Hematopoietic multipotent progenitor cell treated with erythropoietin and hydrocortisone succinate and interleukin-3 and kit ligand, for 17 days (in vitro differentiated cells): ENCODE data around the gene SPRN.
"Not testable (repeated sequence)": the region's sequence is repeated elsewhere in the genome, so short reads cannot be mapped to it uniquely, and the experiment has no call there.

Experiments used
- DNase-seq: peaks from one replicate; pipeline ENCODE4 v3.0.0-alpha.2; 2015; ENCODE audit warnings: low spot score

Gene SPRN

GRCh38 chr10:133386951-133387350 is 37.5 kb downstream of the SPRN start:
- not testable (repeated sequence) for DNase-seq

- no peak for DNase-seq
Observed at GRCh38 chr10:133385214-133385613, 39.2 kb downstream of the SPRN start.

GRCh38 chr10:133384071-133384470 is 40.4 kb downstream of the SPRN start:
- DNase-seq: no peak

- DNase-seq: no peak
Observed at GRCh38 chr10:133383551-133383950, 40.9 kb downstream of the SPRN start.

GRCh38 chr10:133381036-133381435 is 43.4 kb downstream of the SPRN start:
- DNase-seq: no peak

DNA sequence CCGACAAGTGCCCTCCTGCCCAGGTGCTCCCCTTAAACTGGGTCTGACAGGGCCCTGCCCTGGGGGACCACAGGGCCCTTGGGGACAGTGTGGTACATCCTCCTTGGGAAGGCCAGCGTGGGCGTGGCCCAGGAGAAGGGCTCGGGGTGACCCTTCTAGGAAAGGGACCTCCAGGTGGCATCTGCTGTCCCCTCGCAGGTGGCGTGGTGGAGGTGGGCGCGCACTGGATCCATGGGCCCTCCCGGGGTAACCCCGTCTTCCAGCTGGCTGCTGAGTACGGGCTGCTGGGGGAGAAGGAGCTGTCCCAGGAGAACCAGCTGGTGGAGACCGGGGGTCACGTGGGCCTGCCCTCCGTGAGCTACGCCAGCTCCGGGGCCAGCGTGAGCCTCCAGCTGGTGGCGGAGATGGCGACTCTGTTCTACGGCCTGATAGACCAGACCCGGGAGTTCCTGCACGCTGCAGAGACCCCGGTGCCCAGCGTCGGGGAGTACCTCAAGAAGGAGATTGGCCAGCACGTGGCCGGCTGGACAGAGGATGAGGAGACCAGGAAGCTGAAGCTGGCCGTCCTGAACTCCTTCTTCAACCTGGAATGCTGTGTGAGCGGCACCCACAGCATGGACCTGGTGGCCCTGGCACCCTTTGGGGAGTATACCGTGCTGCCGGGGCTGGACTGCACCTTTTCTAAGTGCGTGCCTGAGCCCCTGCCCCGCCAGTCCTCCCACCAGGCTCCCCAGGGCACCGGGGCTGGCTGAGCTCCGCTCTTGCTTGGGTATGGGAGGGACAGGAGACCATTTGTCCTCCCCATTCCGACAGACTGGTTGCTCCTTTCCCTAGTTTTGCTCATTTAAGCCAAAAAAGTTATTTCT is 44.4 kb downstream of the SPRN start:
- DNase-seq: no peak

GRCh38 chr10:133379152-133379800 is 45.1 kb downstream of the SPRN start, which contains the start of gene PAOX:
Gene PAOX (plus strand): TSS chr10:133379262. CDS start chr10:133379317, 55 bp downstream.
- DNase-seq: peak; percentile 38

DNA sequence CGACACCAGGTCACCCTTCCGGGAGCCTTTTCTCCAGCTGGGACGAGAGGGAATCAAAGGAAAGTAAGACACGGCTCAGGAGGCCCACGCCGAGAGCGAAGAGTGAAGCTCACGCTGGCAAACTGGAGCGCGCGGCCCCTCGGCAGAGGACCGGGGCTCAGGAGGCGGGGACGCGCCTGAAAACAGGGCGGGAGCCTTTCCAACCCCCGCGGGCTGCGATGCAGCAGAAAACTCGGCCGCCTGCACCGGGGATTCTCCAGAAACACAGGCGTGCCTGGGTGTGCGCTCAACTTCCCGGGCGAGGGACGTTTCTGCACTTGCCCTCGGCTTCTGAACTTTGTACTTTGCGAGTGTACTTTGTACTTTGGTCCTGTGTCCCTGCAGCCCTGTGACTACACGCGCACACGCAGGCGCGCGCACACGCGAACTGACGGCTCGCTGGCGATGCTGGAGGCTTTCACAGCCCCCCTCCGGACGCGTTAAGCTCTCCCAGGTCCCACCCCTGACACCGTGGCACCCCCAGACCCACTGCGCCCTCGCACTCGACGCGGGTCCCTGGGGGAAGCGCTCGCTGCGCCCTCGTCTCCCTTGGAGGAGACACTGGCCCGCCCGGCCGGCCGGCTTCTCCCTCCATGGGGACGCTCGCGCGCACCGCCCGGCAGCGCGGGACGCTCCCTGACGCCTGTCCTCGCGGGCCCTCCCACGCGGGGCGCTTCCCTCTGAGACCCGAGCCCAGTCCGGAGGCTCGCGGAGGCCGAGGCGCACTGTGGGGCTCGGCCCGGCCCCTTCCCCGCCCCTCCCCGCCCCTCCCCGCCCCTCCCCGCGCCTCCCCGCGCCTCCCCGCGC is 46.0 kb downstream of the SPRN start:
- DNase-seq: peak; percentile 42

DNA sequence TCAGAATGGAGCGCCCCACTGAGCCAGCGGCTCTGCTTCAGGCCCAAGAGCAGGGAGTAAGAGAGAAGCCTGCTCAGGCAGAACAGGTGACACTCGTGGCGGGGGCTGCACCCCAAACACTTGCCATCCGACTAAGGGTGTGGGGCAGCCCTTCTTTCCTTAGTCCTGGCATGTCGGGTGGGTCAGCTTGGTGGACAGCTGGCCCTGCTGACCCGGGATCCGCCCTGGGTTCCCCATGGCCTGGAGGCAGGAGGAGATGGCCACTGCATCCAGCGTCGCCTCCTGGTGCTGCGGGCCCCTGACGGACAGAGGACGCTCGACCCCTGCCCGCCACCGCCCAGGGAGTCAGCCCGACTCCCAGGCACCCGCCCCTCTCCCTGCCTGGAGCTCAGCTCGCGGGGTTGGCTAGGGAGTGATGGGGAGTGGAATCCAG is 46.6 kb downstream of the SPRN start:
- no peak for DNase-seq

- DNase-seq: no peak
Observed at GRCh38 chr10:133377025-133377817, 47.2 kb downstream of the SPRN start.

DNA sequence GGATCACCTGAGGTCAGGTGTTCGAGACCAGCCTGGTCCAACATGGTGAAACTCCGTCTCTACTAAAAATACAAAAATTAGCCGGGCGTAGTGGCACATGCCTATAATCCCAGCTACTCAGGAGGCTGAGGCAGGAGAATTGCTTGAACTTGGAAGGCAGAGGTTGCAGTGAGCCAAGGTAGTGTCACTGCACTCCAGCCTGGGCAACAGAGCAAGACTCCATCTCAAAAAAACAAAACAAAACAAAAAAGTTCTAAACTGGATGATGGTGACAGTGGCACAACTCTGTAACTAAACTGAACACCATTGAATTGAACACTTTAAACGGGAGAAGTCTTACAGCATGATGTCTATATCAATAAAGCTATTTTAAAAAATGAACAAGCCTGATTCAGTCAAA is 48.2 kb downstream of the SPRN start:
- DNase-seq: not testable (repeated sequence)

- DNase-seq: no peak
Observed at GRCh38 chr10:133375357-133376115, 48.9 kb downstream of the SPRN start.

DNA sequence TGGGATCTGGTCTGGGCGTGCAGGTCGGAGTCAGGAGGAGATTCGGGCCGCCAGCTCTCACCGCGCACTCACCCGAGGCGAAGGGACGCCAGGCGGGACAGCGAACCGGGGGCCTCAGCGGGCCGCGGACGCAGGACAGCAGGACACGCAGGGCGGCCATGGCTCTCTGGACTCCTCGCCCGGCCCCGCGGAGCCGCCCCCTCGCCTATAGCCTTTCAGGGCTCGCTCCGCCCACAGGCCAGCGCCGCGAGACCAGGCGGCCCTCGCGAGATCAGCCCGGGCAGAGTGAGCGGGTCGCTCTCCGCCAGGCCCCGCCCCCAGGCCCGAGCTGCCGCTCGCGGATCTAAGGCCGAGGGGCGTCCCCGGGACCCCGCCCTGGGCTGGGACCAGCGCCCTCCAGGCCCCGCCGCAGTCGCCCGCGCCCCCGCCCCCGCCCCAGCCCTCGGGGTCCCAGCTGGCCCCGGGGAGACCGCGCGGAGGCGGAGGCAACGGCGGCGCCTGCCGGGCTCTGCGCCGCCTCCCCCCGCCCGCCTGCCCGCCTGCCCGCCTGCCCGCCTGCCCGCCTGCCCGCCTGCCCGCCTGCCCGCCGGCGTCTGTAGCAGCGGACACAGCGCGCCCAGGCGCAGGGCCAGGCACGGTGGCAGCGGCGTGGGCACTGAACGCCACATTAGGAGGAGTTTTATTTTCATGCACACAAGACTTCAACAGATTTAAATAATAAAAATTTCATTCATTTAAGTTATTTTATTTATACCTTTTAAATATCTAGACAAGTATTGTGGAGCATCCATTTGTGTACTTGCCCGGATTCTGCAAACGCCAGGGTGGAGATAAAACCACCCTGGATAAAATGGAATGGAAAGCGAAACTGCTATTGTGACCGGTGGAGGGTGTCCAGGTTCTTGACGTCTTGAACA is 51.0 kb downstream of the SPRN start, which contains the start of gene ECHS1:
Gene ECHS1 (minus strand): TSS at position 181 of the 917 bp plus-strand sequence. CDS start 21 bp downstream, at position 160.
- DNase-seq: peak; percentile 88

DNA sequence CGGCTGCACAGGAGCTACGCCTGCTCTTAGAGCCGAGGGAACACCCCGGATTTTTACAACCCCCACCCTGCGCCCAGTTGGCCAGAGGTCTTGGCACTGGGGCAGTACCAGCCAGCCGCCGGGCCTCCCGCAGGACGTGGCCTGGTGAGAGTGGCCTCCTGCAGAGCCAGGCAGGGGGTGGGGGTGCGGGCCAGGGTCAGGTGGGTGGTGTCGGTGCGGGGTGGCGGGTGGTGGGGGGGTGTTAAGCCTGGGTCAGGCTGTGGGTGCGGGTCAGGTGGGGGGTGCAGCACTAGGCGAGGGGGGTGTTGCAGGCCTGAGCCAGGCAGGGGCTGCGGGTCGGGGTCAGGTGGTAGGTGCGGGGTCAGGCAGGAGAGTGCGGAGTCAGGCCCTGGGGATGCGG is 51.9 kb downstream of the SPRN start:
- no peak for DNase-seq
